Caco-2 (cell line): Measurements from ENCODE around the gene MPND. TPM values are rescaled to one million over a fixed set of nuclear protein-coding genes. Genes with fewer than 3 reads are reported as not detected.
A peak's percentile ranks its signal among the peaks of the same experiment; 100 is the strongest.

Experiments
- BruUV-seq: library from RNA; stranded (reverse); fragments of 400-500 nt; replicated peaks from 2 replicates; lab custom pipeline; 2021; lab: Mats Ljungman, UMichigan
- CTCF ChIA-PET: fragments of 300-600 bp; sonication (Branson Sonifier 250); formaldehyde crosslinking; loops from one replicate; lab custom pipeline; 2022; ENCODE audit warnings: antibody characterized with exemption; lab: Charles Lee
- POLR2A ChIA-PET: fragments of 300-600 bp; sonication (Branson Sonifier 250); formaldehyde crosslinking; loops from one replicate; lab custom pipeline; 2022; ENCODE audit warnings: antibody characterized with exemption; lab: Charles Lee
- DNase-seq, 2 experiments: peaks; one replicate each; pipeline versions ENCODE4 v3.0.0 to v3.0.0-alpha.2; 2020 to 2022
- H3K27me3 ChIP-seq: replicated peaks from 2 replicates; pipeline ENCODE4 v1.6.0; 2011; ENCODE audit warnings: low read length; ENCODE audit not compliant: control insufficient read depth, insufficient read depth
- H3K36me3 ChIP-seq: 2 replicates; pipeline ENCODE4 v1.5.1; 2011; ENCODE audit warnings: low read length; ENCODE audit not compliant: control insufficient read depth, insufficient read depth
- H3K4me1 ChIP-seq: fragments of 250-450 bp; sonication (Bioruptor Pico); 2 replicates; pipeline ENCODE4 v1.5.1; 2020; ENCODE audit warnings: mild to moderate bottlenecking
- H3K4me3 ChIP-seq: 2 replicates; pipeline ENCODE4 v1.5.1; 2011; ENCODE audit warnings: low read depth, mild to moderate bottlenecking, control low read depth, low read length
- H3K9me3 ChIP-seq: fragments of 250-450 bp; sonication (Bioruptor Pico); 2 replicates; pipeline ENCODE4 v1.5.1; 2020; ENCODE audit warnings: mild to moderate bottlenecking, moderate library complexity
- H3K27ac Mint-ChIP-seq: one replicate; pipeline ENCODE4 v1.8.0; 2022; ENCODE audit warnings: mixed read lengths; ENCODE audit not compliant: unreplicated experiment
- H3K27me3 Mint-ChIP-seq: one replicate; pipeline ENCODE4 v1.8.0; 2022; ENCODE audit warnings: mixed read lengths; ENCODE audit not compliant: insufficient read depth, unreplicated experiment
- H3K36me3 Mint-ChIP-seq: one replicate; pipeline ENCODE4 v1.8.0; 2022; ENCODE audit warnings: mild to moderate bottlenecking, mixed read lengths; ENCODE audit not compliant: insufficient read depth, unreplicated experiment
- H3K4me1 Mint-ChIP-seq: one replicate; pipeline ENCODE4 v1.8.0; 2022; ENCODE audit warnings: low read depth, mixed read lengths; ENCODE audit not compliant: unreplicated experiment
- H3K4me3 Mint-ChIP-seq: one replicate; pipeline ENCODE4 v1.8.0; 2022; ENCODE audit warnings: mild to moderate bottlenecking, moderate library complexity, mixed read lengths; ENCODE audit not compliant: unreplicated experiment
- H3K9me3 Mint-ChIP-seq: one replicate; pipeline ENCODE4 v1.8.0; 2022; ENCODE audit warnings: mixed read lengths; ENCODE audit not compliant: unreplicated experiment
- intact Hi-C: fragments of 100-400 bp; cut with micrococcal nuclease; formaldehyde crosslinking; loops from one replicate; pipeline ENCODE4 v1.10.0; 2022; ENCODE audit not compliant: unreplicated experiment
- total RNA-seq: library from RNA; stranded (reverse); gene quantifications from 2 replicates; pipeline ENCODE4 v1.2.3, GENCODE V29; 2022
- TF ChIP-seq, protein P1 (sequence below), 2 experiments: fragments of 200-600 bp in 1 of 2; IDR thresholded peaks; 1 replicate in 1 of 2; 2 replicates in 1 of 2; pipeline versions ENCODE4 v1.5.1 to v1.8.0; 2011 to 2022; ENCODE audit warnings: antibody characterized with exemption in 1 of 2, control low read depth in 1 of 2, inconsistent platforms in 1 of 2, low read depth in 1 of 2, low read length in 1 of 2, mild to moderate bottlenecking in 1 of 2, moderate library complexity in 1 of 2; ENCODE audit not compliant: insufficient read depth in 1 of 2, severe bottlenecking in 1 of 2, unreplicated experiment in 1 of 2

MPND gene
- total RNA-seq, 1 experiment from 2014 or later = 35.7 TPM

DNA sequence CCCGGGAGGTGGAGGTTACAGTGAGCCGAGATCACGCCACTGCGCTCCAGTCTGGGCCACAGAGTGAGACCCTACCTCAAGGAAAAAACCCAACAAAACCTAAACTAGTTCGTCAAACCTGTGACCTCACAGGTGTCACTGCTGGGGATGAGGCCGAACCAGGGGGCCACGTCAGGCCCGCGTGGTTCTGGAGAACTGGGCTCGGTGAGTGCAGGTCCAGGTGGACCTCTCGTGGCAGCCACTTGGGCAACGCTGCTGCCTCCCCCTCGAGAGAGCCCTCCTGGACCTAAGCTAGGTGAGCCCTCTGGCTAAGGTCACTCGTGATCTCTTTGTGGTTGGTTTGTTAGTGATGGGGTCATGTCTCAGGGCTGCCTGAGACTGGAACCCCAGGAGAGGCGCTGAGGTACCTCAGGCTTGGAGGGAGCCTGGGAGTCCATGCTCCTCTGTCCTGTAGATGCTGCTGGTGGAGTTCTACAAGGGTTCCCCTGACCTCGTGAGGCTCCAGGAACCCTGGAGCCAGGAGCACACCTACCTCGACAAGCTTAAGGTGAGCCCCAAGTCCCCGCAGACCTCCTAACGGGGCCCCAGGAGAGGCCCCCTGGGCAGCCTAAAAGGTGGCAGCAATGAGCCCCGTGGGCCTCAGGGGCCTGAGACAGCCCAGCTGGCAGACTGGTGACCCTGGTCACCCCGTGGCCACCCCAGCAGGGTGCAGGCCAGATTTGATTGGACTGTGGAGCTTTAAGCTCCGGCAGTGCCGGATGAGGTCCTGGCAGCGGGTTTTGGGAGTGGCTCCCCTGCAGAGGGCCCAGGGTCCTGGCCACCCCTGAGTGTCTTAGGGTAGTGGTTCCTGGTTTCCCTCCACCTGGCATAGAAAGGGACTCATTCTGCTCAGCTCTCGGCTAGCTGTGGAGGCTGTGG, 15.6 kb downstream of the MPND start:
- Mint-ChIP-seq H3K36me3 (peaks cover 83% of the 10 kb centered on the region), H3K9me3 (no peaks in the 10 kb centered on the region), H3K4me3 (no peak overlapping the region), H3K27me3 (no peaks in the 10 kb centered on the region), H3K27ac (no peak overlapping the region), H3K4me1 (no peaks in the 10 kb centered on the region)
- TSS peak; percentile 11 for BruUV-seq
- ChIA-PET CTCF (no interaction called here), POLR2A (no interaction called here)
- H3K4me1 ChIP-seq = 0 out of 2 replicates have a peak, but pooled peaks cover 4% of the 10 kb centered on the region
- TF ChIP-seq, protein P1, sequence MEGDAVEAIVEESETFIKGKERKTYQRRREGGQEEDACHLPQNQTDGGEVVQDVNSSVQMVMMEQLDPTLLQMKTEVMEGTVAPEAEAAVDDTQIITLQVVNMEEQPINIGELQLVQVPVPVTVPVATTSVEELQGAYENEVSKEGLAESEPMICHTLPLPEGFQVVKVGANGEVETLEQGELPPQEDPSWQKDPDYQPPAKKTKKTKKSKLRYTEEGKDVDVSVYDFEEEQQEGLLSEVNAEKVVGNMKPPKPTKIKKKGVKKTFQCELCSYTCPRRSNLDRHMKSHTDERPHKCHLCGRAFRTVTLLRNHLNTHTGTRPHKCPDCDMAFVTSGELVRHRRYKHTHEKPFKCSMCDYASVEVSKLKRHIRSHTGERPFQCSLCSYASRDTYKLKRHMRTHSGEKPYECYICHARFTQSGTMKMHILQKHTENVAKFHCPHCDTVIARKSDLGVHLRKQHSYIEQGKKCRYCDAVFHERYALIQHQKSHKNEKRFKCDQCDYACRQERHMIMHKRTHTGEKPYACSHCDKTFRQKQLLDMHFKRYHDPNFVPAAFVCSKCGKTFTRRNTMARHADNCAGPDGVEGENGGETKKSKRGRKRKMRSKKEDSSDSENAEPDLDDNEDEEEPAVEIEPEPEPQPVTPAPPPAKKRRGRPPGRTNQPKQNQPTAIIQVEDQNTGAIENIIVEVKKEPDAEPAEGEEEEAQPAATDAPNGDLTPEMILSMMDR (IDR thresholded peaks at IDR 0.05; ENCODE audit: insufficient read depth in 1 of 2, low read depth in 1 of 2, low read length in 1 of 2, severe bottlenecking in 1 of 2, unreplicated experiment in 1 of 2) = no peak
- peaks cover 3% of the 10 kb centered on the region for H3K36me3 ChIP-seq
- intact Hi-C loops = no loop called here
- DNase-seq = no peak
- no peak overlapping the region for H3K4me3 ChIP-seq
- H3K9me3 ChIP-seq = no peaks in the 10 kb centered on the region
- H3K27me3 ChIP-seq = no peaks in the 10 kb centered on the region

DNA sequence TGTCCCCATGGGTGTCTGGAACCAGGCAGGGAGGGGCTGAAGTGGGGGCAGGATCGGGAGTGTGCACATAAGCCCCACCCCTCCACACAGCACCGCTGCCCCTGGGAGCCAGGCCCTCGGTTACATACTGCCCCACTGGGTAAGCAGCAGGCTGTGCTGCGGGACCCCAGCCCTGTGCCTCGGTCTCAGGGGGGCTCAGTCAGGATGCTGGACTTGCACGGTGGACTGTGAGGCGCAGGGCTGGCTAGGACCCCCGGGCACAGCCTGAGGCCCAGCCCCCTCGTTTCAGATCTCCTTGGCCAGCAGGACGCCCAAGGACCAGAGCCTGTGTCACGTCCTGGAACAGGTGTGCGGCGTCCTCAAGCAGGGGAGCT, 16.3 kb downstream of the MPND start:
- H3K4me3 ChIP-seq = no peak overlapping the region
- H3K9me3 ChIP-seq = no peaks in the 10 kb centered on the region
- H3K4me1 ChIP-seq = 0 out of 2 replicates have a peak, but pooled peaks cover 4% of the 10 kb centered on the region
- intact Hi-C loops = no loop called here
- TF ChIP-seq, protein P1 (IDR thresholded peaks at IDR 0.05; ENCODE audit: insufficient read depth in 1 of 2, low read depth in 1 of 2, low read length in 1 of 2, severe bottlenecking in 1 of 2, unreplicated experiment in 1 of 2) = no peak
- no peak overlapping the region for H3K4me3 Mint-ChIP-seq
- no TSS peak for BruUV-seq
- CTCF ChIA-PET = no interaction called here
- DNase-seq = no peak
- peaks cover 3% of the 10 kb centered on the region for H3K36me3 ChIP-seq
- no peaks in the 10 kb centered on the region for H3K9me3 Mint-ChIP-seq
- no peaks in the 10 kb centered on the region for H3K27me3 ChIP-seq
- H3K4me1 Mint-ChIP-seq = no peaks in the 10 kb centered on the region
- H3K27me3 Mint-ChIP-seq = no peaks in the 10 kb centered on the region
- H3K36me3 Mint-ChIP-seq = peaks cover 83% of the 10 kb centered on the region
- POLR2A ChIA-PET = no interaction called here
- H3K27ac Mint-ChIP-seq = no peak overlapping the region

DNA sequence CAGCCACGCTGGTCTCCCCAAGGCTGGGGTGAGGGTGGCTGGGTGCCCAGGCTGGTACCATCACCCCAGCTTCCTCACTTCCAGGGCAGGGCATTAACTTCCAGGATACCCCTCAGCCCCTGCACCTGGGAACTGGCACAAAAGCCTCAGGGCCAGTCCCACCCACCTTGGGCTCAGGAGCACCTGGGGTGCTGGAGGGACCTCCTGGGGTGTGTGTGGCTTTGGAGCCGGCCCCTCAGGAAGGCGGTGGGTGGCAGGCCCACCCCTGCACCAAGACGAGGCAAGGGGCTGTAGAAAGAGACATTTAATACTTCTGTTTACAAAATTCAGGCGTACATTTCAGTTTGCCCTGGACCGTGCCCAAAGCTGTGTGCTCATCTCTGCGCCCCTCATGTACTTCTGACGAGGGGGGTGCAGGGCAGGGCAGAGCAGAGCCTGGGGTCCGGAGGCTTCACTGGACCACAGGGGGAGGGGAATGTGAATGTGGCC, 16.8 kb downstream of the MPND start:
- TF ChIP-seq, protein P1 (IDR thresholded peaks at IDR 0.05; ENCODE audit: insufficient read depth in 1 of 2, low read depth in 1 of 2, low read length in 1 of 2, severe bottlenecking in 1 of 2, unreplicated experiment in 1 of 2) = no peak
- H3K36me3 ChIP-seq = peaks cover 3% of the 10 kb centered on the region
- H3K27me3 Mint-ChIP-seq = no peaks in the 10 kb centered on the region
- H3K9me3 Mint-ChIP-seq = no peaks in the 10 kb centered on the region
- H3K4me3 Mint-ChIP-seq = no peak overlapping the region
- peaks cover 83% of the 10 kb centered on the region for H3K36me3 Mint-ChIP-seq
- ChIA-PET CTCF (no interaction called here), POLR2A (no interaction called here)
- no peaks in the 10 kb centered on the region for H3K9me3 ChIP-seq
- peak overlapping the region; percentile 42 for H3K27ac Mint-ChIP-seq
- no TSS peak for BruUV-seq
- intact Hi-C loops = loop anchor here (5.0 kb wide), 1 partner anchor 42 kb away; the partner anchor contains the start of genes CHAF1A and SH3GL1
- H3K4me3 ChIP-seq = no peak overlapping the region
- no peaks in the 10 kb centered on the region for H3K4me1 Mint-ChIP-seq
- H3K4me1 ChIP-seq = 0 out of 2 replicates have a peak, but pooled peaks cover 4% of the 10 kb centered on the region
- no peak for DNase-seq
- H3K27me3 ChIP-seq = no peaks in the 10 kb centered on the region
